Testis (tissue), 3 donors: ENCODE data around the gene PKNOX2. TPM values are rescaled to one million over a fixed set of nuclear protein-coding genes. Genes with fewer than 3 reads are reported as not detected.

Experiments
- DNase-seq: peaks from one replicate; pipeline ENCODE4 v3.0.0-alpha.2; 2019
- H3K27ac ChIP-seq, 2 donors: fragments of 200-600 bp; sonication (generic); one replicate each; pipeline ENCODE4 v1.5.1; 2019
- H3K27me3 ChIP-seq: fragments of 200-600 bp; sonication (generic); one replicate; pipeline ENCODE4 v1.5.1; 2019
- H3K36me3 ChIP-seq: fragments of 200-600 bp; sonication (generic); one replicate; pipeline ENCODE4 v1.5.1; 2017; ENCODE audit warnings: low read depth; ENCODE audit errors: missing control alignments
- H3K4me1 ChIP-seq: fragments of 200-600 bp; sonication (generic); one replicate; pipeline ENCODE4 v1.5.1; 2019
- H3K4me3 ChIP-seq, 2 donors: fragments of 200-600 bp; sonication (generic); one replicate each; pipeline ENCODE4 v1.5.1; 2017 to 2019
- H3K9me3 ChIP-seq: fragments of 200-600 bp; sonication (generic); one replicate; pipeline ENCODE4 v1.5.1; 2017
- CTCF ChIP-seq, 3 experiments: fragments of 450-650 bp in 2 of 3; fragments of 200-600 bp in 1 of 3; sonication (generic) in 1 of 3; IDR thresholded peaks; one replicate each; pipeline ENCODE4 v1.5.1; 2016 to 2019; ENCODE audit warnings: antibody characterized with exemption in 3 of 3, mild to moderate bottlenecking in 2 of 3, moderate library complexity in 1 of 3
- POLR2A ChIP-seq: fragments of 450-650 bp; IDR thresholded peaks from one replicate; pipeline ENCODE4 v1.6.1; 2017; ENCODE audit warnings: antibody characterized with exemption, mild to moderate bottlenecking, moderate library complexity
- WGBS, 2 donors: methylation state at CpG; one replicate each; pipeline ENCODE4 v1.1.5; 2018; 5-methylcytosine and 5-hydroxymethylcytosine counted together
- intact Hi-C: fragments of 100-400 bp; cut with DNase I; formaldehyde crosslinking; loops from one replicate; pipeline ENCODE4 v1.15.1; 2023; ENCODE audit warnings: low total_unique reads
- polyA plus RNA-seq: library from polyadenylated mRNA; stranded (reverse); fragments of 350-450 nt; fragmentation: Illumina TruSeq; extraction: RNeasy Lipid Tissue Mini Kit (QIAGEN cat#74804); gene quantifications from one replicate; pipeline ENCODE4 v1.2.3, GENCODE V29; 2014; ENCODE audit warnings: low read depth, low replicate concordance; ENCODE audit not compliant: insufficient read depth
- total RNA-seq, 2 donors: library from RNA; depleted of rRNA; stranded (reverse); fragments of >200 nt; gene quantifications; one replicate each; pipeline ENCODE4 v1.2.3, GENCODE V29; 2016

PKNOX2 gene
- total and polyA plus RNA-seq, 3 donors from 2014 or later = 5.5 to 10.4 (median 7.3) TPM

- 87 to 91% methylated on average over 7 of the region's 7 CpGs for WGBS, 2 donors
- Histone ChIP-seq H3K4me1 (peaks cover 5% of the 10 kb centered on the region), H3K27ac (no peak overlapping the region), H3K27me3 (no peaks in the 10 kb centered on the region), H3K36me3 (no peaks in the 10 kb centered on the region), H3K9me3 (no peaks in the 10 kb centered on the region), H3K4me3 (no peak overlapping the region)
- no peak for TF ChIP-seq CTCF (IDR thresholded peaks at IDR 0.05)
- TF ChIP-seq POLR2A = no peak
- no peak for DNase-seq
- intact Hi-C loops = no loop called here
Observed at GRCh38 chr11:125413226-125413625, 248.7 kb downstream of the PKNOX2 start.

- H3K27me3 ChIP-seq = no peaks in the 10 kb centered on the region
- H3K9me3 ChIP-seq = no peaks in the 10 kb centered on the region
- H3K36me3 ChIP-seq = no peaks in the 10 kb centered on the region
- no peak overlapping the region for H3K4me3 ChIP-seq
- intact Hi-C loops = no loop called here
- peaks cover 3% of the 10 kb centered on the region for H3K4me1 ChIP-seq
- DNase-seq = no peak
- no peak overlapping the region for H3K27ac ChIP-seq
- no peak for TF ChIP-seq POLR2A
- no peak for TF ChIP-seq CTCF (IDR thresholded peaks at IDR 0.05)
- 94 to 96% methylated on average over 4 of the region's 4 CpGs for WGBS, 2 donors
Observed at GRCh38 chr11:125414121-125414520, 249.6 kb downstream of the PKNOX2 start.

- Histone ChIP-seq H3K27ac (no peak overlapping the region), H3K4me3 (no peak overlapping the region), H3K9me3 (no peaks in the 10 kb centered on the region), H3K4me1 (no peaks in the 10 kb centered on the region), H3K36me3 (no peaks in the 10 kb centered on the region), H3K27me3 (no peaks in the 10 kb centered on the region)
- 64 to 77% methylated on average over 14 to 20 of the region's 20 CpGs for WGBS, 2 donors
- no peak for DNase-seq
- no peak for TF ChIP-seq CTCF (IDR thresholded peaks at IDR 0.05)
- TF ChIP-seq POLR2A = no peak
- intact Hi-C loops = no loop called here
Observed at GRCh38 chr11:125416981-125417935, 252.7 kb downstream of the PKNOX2 start.

- 81 to 83% methylated on average over 8 to 9 of the region's 9 CpGs for WGBS, 2 donors
- Histone ChIP-seq H3K4me1 (no peaks in the 10 kb centered on the region), H3K27me3 (no peaks in the 10 kb centered on the region), H3K27ac (no peak overlapping the region), H3K9me3 (no peaks in the 10 kb centered on the region), H3K36me3 (no peaks in the 10 kb centered on the region), H3K4me3 (no peak overlapping the region)
- DNase-seq = no peak
- intact Hi-C loops = no loop called here
- no peak for TF ChIP-seq POLR2A
- TF ChIP-seq CTCF (IDR thresholded peaks at IDR 0.05) = no peak
Observed at GRCh38 chr11:125418396-125418795, 253.8 kb downstream of the PKNOX2 start.
